ENCODE measurements around the gene MYO5C.
"Not testable (repeated sequence)": the region's sequence is repeated elsewhere in the genome, so short reads cannot be mapped to it uniquely, and the experiment has no call there.

The MYO5C gene

GRCh38 chr15:52288986-52289385, 6.6 kb downstream of the MYO5C start:
- no peak for DNase-seq (ENCODE audit: low read depth)
- TF ChIP-seq CTCF (IDR thresholded peaks at IDR 0.05; ENCODE audit: control insufficient read depth, insufficient read depth, low read depth, low read length, missing control alignments): no peak
- no peak overlapping the region for H3K4me3 ChIP-seq (ENCODE audit: control insufficient read depth, low read depth, low read length)

GRCh38 chr15:52288051-52288942, 7.3 kb downstream of the MYO5C start:
- DNase-seq (ENCODE audit: low read depth): no peak
- H3K4me3 ChIP-seq (ENCODE audit: control insufficient read depth, low read depth, low read length): no peak overlapping the region
- no peak for TF ChIP-seq CTCF (IDR thresholded peaks at IDR 0.05; ENCODE audit: control insufficient read depth, insufficient read depth, low read depth, low read length, missing control alignments)

GRCh38 chr15:52287114-52287513, 8.5 kb downstream of the MYO5C start:
- no peak for TF ChIP-seq CTCF (IDR thresholded peaks at IDR 0.05; ENCODE audit: control insufficient read depth, insufficient read depth, low read depth, low read length, missing control alignments)
- H3K4me3 ChIP-seq (ENCODE audit: control insufficient read depth, low read depth, low read length): no peak overlapping the region
- no peak for DNase-seq (ENCODE audit: low read depth)

- H3K4me3 ChIP-seq (ENCODE audit: control insufficient read depth, low read depth, low read length); DNase-seq (ENCODE audit: low read depth): not testable (repeated sequence)
These were observed 9.7 kb downstream of the MYO5C start for GRCh38 chr15:52285941-52286340.

GRCh38 chr15:52284164-52284563, 11.4 kb downstream of the MYO5C start:
- TF ChIP-seq CTCF (IDR thresholded peaks at IDR 0.05; ENCODE audit: control insufficient read depth, insufficient read depth, low read depth, low read length, missing control alignments): no peak
- no peak overlapping the region for H3K4me3 ChIP-seq (ENCODE audit: control insufficient read depth, low read depth, low read length)
- DNase-seq (ENCODE audit: low read depth): no peak

GRCh38 chr15:52283281-52283680, 12.3 kb downstream of the MYO5C start:
- TF ChIP-seq CTCF (IDR thresholded peaks at IDR 0.05; ENCODE audit: control insufficient read depth, insufficient read depth, low read depth, low read length, missing control alignments): no peak

GRCh38 chr15:52282418-52282817, 13.2 kb downstream of the MYO5C start:
- no peak for DNase-seq (ENCODE audit: low read depth)
- H3K4me3 ChIP-seq (ENCODE audit: control insufficient read depth, low read depth, low read length): no peak overlapping the region
- TF ChIP-seq CTCF (IDR thresholded peaks at IDR 0.05; ENCODE audit: control insufficient read depth, insufficient read depth, low read depth, low read length, missing control alignments): no peak

More at GRCh38 chr15:52283281-52283680, 12.3 kb downstream of the MYO5C start:
- no peak for DNase-seq (ENCODE audit: low read depth)
- no peak overlapping the region for H3K4me3 ChIP-seq (ENCODE audit: control insufficient read depth, low read depth, low read length)
